Heart left ventricle (tissue), 16 donors: Measurements from ENCODE around the gene SLC25A33. TPM values are rescaled to one million over a fixed set of nuclear protein-coding genes. Genes with fewer than 3 reads are reported as not detected.
A peak's percentile ranks its signal among the peaks of the same experiment; 100 is the strongest.

ENCODE experiments used
- ATAC-seq, 4 donors: fragments of 200-7000 bp; cut with Tn5 transposase; one replicate each; pipeline ENCODE4 v1.9.1; 2020 to 2022; ENCODE audit warnings: moderate library complexity in 4 of 4, mild to moderate bottlenecking in 3 of 4, moderate number of reproducible peaks in 1 of 4
- DNase-seq, 5 donors: peaks; one replicate each; pipeline ENCODE4 v3.0.0-alpha.2; 2020
- H3K27ac ChIP-seq, 12 donors: fragments of 200-600 bp; sonication (generic) in 4 of 12; one replicate each; pipeline versions ENCODE4 v1.5.0 to v1.8.0; 2016 to 2022; ENCODE audit warnings: mild to moderate bottlenecking in 2 of 12
- H3K27me3 ChIP-seq, 9 donors: fragments of 200-600 bp; sonication (generic) in 2 of 9; one replicate each; pipeline versions ENCODE4 v1.5.1 to v1.8.0; 2016 to 2022; ENCODE audit warnings: mild to moderate bottlenecking in 3 of 9
- H3K36me3 ChIP-seq, 9 donors: fragments of 200-600 bp; sonication (generic) in 2 of 9; one replicate each; pipeline versions ENCODE4 v1.5.0 to v1.8.0; 2018 to 2022; ENCODE audit warnings: mild to moderate bottlenecking in 2 of 9
- H3K4me1 ChIP-seq, 12 donors: fragments of 200-600 bp; sonication (generic) in 4 of 12; one replicate each; pipeline versions ENCODE4 v1.5.0 to v1.8.0; 2016 to 2022; ENCODE audit warnings: mild to moderate bottlenecking in 3 of 12
- H3K4me3 ChIP-seq, 12 donors: fragments of 200-600 bp; sonication (generic) in 4 of 12; one replicate each; pipeline versions ENCODE4 v1.5.0 to v1.8.0; 2017 to 2022; ENCODE audit warnings: mild to moderate bottlenecking in 9 of 12, moderate library complexity in 4 of 12
- H3K9me3 ChIP-seq, 12 donors: fragments of 200-600 bp; sonication (generic) in 4 of 12; one replicate each; pipeline versions ENCODE4 v1.5.0 to v1.8.0; 2016 to 2022; ENCODE audit warnings: mild to moderate bottlenecking in 1 of 12
- POLR2A ChIP-seq, 2 donors: fragments of 450-650 bp; IDR thresholded peaks; one replicate each; pipeline ENCODE4 v1.6.1; 2017; ENCODE audit warnings: antibody characterized with exemption in 2 of 2, mild to moderate bottlenecking in 2 of 2, moderate library complexity in 2 of 2
- WGBS, 4 donors: extraction: QIAGEN DNeasy Blood & Tissue Kit in 2 of 4; methylation state at CpG; one replicate each; pipeline versions ENCODE4 v1.1.5 to v1.1.7; 2013 to 2018; 5-methylcytosine and 5-hydroxymethylcytosine counted together
- intact Hi-C, 10 donors: fragments of 100-400 bp; cut with DNase I; formaldehyde crosslinking; loops; one replicate each; pipeline versions ENCODE4 v1.11.1 to v1.14.2; 2022
- polyA plus RNA-seq, 2 donors: library from polyadenylated mRNA; stranded (reverse); fragments of 200-250 nt; gene quantifications; one replicate each; pipeline ENCODE4 v1.2.3, GENCODE V29; 2013
- total RNA-seq, 9 donors: library from RNA; depleted of rRNA in 2 of 9; stranded (reverse); fragments of >200 nt in 2 of 9; fragmentation: NEBNext Ultra II Directional in 3 of 9; extraction: Animal tissue kit (Norgen Biotek cat#: 25700) in 3 of 9; gene quantifications; one replicate each; pipeline versions ENCODE4 v1.1.0 to v1.2.4, GENCODE V29; 2016 to 2023
- TF ChIP-seq, protein P1 (sequence below), 12 donors: fragments of 200-600 bp; sonication (generic) in 4 of 12; IDR thresholded peaks; one replicate each; pipeline versions ENCODE4 v1.5.0 to v1.8.0; 2018 to 2022; ENCODE audit warnings: antibody characterized with exemption in 12 of 12, mild to moderate bottlenecking in 5 of 12
- donor health status: ischemic (EF 13 %, LVEDD 7.1; RV severe dilation, severe dysfunction).
- donor health status: healthy with polysubstance abuse.
- donor health status: DM: no; HTN: yes; CAD: no.
- donor health status: DM: no; HTN: no; CAD: no.
- donor health status: ischemic (EF 25% LVEDD 6.9; RV normal size, moderate dysfunction).
- donor health status: ischemic (EF 25% LVEDD 5.7; RV mildly dilated, moderate dysfunction).
- donor health status: healthy.
- donor health status: DM: yes; HTN: yes; CAD: no.
- donor health status: ischemic (EF 35%, LVEDD 5.7; RV mildly dilated, moderate dysfunction).
- donor health status: nonischemic (EF 11% LVEDD 7.7; RV severe dilation, severe dysfunction).
- donor health status: DM: yes; HTN: yes; CAD: no.
- donor health status: PGD.
- donor health status: ischemic (EF 29% LVEDD 5.4; RV normal size, mild dysfunction).
- donor health status: nonischemic (EF 23%, LVEDD 6.1; RV moderate dilation, normal function).

Gene SLC25A33
- total and polyA plus RNA-seq, 11 donors = 2.8 to 9.7 (median 4.5) TPM

DNA sequence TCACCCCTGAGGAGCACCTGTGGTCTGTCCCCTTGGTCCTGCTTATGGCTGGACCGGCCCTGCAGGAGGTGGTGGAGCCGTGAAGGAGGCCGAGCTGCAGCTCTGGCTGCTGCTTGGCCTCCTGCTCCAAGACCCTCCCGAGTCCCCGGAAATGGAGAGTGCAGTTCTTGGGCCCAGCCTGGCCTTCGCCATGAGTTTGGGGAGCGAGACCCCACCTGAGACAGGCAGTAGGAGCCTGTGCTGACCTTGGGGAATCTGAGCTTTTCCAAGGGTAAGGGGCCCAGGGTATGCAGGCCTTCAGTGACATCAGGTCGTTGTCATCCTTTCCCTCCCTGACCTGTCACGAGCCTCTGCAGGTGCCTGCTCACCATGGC is 63.5 kb downstream of the SLC25A33 start:
- DNase-seq = peak in 1 of 5 donors; percentile 35
- no peak for ATAC-seq
- Histone ChIP-seq H3K4me1 (peaks cover 0 to 13% (median 0%) of the 10 kb centered on the region in 12 donors), H3K27ac (no peak overlapping the region), H3K9me3 (no peaks in the 10 kb centered on the region), H3K27me3 (no peaks in the 10 kb centered on the region), H3K36me3 (peaks cover 0 to 71% (median 52%) of the 10 kb centered on the region in 9 donors), H3K4me3 (no peak overlapping the region)
- WGBS, 4 donors = 95 to 98% (median 96%) methylated on average over 7 to 9 of the region's 9 CpGs
- intact Hi-C loops = no loop called here
- TF ChIP-seq, protein P1, sequence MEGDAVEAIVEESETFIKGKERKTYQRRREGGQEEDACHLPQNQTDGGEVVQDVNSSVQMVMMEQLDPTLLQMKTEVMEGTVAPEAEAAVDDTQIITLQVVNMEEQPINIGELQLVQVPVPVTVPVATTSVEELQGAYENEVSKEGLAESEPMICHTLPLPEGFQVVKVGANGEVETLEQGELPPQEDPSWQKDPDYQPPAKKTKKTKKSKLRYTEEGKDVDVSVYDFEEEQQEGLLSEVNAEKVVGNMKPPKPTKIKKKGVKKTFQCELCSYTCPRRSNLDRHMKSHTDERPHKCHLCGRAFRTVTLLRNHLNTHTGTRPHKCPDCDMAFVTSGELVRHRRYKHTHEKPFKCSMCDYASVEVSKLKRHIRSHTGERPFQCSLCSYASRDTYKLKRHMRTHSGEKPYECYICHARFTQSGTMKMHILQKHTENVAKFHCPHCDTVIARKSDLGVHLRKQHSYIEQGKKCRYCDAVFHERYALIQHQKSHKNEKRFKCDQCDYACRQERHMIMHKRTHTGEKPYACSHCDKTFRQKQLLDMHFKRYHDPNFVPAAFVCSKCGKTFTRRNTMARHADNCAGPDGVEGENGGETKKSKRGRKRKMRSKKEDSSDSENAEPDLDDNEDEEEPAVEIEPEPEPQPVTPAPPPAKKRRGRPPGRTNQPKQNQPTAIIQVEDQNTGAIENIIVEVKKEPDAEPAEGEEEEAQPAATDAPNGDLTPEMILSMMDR (IDR thresholded peaks at IDR 0.05) = no peak
- no peak for TF ChIP-seq POLR2A (IDR thresholded peaks at IDR 0.05)

DNA sequence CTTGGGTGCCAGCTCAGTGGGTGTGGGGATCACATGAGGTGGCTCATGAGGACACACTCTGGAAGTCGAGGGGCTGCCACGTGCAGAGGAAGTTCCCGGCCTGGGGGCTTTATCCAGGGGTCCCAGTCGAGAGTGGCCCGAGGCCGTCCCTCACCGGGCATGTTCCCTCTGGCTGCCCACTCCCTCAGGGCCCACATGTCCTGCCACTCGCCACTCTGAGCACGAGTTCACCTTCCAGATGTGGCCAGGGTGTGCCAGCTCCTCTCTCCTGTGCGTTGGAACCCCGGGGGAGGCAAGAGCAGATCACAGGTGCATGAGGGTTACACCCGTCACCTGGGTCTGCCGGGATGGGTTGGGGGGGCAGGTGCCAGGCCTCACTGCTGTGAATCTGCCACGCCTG is 64.0 kb downstream of the SLC25A33 start:
- Histone ChIP-seq H3K36me3 (peaks cover 0 to 71% (median 56%) of the 10 kb centered on the region in 9 donors), H3K4me1 (peaks cover 0 to 13% (median 0%) of the 10 kb centered on the region in 12 donors), H3K27me3 (no peaks in the 10 kb centered on the region), H3K4me3 (no peak overlapping the region), H3K27ac (no peak overlapping the region), H3K9me3 (no peaks in the 10 kb centered on the region)
- 93 to 100% (median 94%) methylated on average over 7 to 14 of the region's 14 CpGs for WGBS, 4 donors
- ATAC-seq (no peak), DNase-seq (peak in 1 of 5 donors; percentile 39)
- intact Hi-C loops = no loop called here
- TF ChIP-seq, protein P1 (IDR thresholded peaks at IDR 0.05) = no peak

DNA sequence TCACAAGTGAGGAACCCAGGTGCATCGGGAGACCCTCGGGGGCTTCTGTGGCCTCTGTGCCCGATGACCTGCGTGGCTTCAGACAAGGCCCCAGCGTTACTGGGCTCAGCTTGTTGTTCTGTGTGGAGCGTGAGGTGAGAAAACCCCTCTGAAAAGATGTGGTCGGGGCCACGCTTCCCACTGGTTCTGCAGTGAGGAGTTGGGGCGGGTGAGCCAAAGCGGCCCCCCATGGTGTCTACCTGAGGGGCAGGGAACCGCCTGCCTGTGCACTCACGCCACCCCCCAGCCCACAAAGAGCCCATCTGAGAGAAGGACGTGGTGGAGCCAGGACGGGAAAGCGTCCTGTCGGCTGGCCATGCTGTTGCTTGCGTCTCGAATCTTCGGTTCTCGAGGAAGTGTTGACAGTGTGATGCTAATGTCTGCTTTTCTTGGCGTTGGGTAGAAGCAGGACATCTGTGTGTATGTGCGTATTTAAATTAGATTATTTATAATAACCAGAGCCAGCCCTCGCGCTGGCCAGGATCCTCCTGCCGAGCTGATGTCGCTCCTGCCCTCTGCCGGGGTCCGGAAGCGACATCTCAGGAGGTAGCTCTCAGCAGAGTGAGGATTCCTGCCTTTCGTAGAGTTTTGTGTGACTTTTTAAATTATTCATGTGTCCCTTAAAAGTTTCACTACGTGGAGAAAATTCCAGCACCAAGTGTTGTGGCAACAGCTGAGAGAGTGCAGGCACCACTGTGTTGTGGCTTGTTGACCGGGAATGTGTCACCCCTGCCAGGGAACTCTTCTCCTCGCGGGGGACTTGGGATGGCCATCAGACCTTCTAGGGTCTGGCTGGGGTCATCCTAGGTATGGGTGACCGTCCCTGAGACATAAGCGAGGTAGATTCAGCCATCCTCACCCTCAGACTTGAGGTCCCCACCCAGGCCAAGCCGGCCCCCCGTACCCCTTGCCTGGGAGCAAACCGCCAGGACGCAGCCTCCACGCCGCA is 64.8 kb downstream of the SLC25A33 start:
- ATAC-seq = peak in 2 of 4 donors; percentile 31 to 48

DNA sequence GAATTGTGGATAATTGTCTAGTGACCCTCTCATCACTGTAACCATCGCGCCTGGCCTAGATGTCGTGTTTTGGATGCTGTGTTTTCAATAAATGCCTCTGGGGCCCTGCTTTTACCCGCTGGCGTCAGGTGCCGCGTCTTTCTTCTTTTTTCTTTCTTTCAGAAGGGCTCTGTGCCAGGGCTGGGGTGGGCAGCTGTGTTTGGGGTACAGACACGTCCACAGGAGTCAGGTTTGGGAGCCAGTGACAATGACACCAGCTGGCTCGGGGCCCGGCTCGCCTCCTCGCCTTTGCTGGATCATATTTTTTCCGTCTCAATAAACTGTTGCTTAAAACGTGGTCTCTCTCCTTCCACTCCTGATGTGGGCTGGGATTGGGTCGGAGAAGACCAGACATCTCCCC is 65.6 kb downstream of the SLC25A33 start:
- H3K27me3 ChIP-seq = no peaks in the 10 kb centered on the region
- WGBS, 4 donors = 91 to 95% (median 93%) methylated on average over 15 of the region's 15 CpGs
- peaks cover 0 to 16% (median 0%) of the 10 kb centered on the region in 12 donors for H3K4me1 ChIP-seq
- TF ChIP-seq, protein P1 (IDR thresholded peaks at IDR 0.05) = no peak
- no peak for TF ChIP-seq POLR2A (IDR thresholded peaks at IDR 0.05)
- ATAC-seq (no peak), DNase-seq (peak in 1 of 5 donors; percentile 22)
- intact Hi-C loops = no loop called here
- H3K27ac ChIP-seq = no peak overlapping the region
- peaks cover 0 to 70% (median 54%) of the 10 kb centered on the region in 9 donors for H3K36me3 ChIP-seq
- no peak overlapping the region for H3K4me3 ChIP-seq
- H3K9me3 ChIP-seq = no peaks in the 10 kb centered on the region

More for the DNA sequence above, 64.8 kb downstream of the SLC25A33 start:
- no peak for TF ChIP-seq POLR2A (IDR thresholded peaks at IDR 0.05)
- TF ChIP-seq, protein P1 (IDR thresholded peaks at IDR 0.05) = peak in 2 of 12 donors; percentile 5 to 13
- peak in 1 of 5 donors; percentile 57 for DNase-seq
- WGBS, 4 donors = 74 to 86% (median 82%) methylated on average over 32 to 42 of the region's 42 CpGs
- H3K4me1 ChIP-seq = peaks cover 0 to 13% (median 0%) of the 10 kb centered on the region in 12 donors
- H3K4me3 ChIP-seq = no peak overlapping the region
- no peaks in the 10 kb centered on the region for H3K27me3 ChIP-seq
- peaks cover 0 to 70% (median 53%) of the 10 kb centered on the region in 9 donors for H3K36me3 ChIP-seq
- intact Hi-C loops = no loop called here
- H3K9me3 ChIP-seq = no peaks in the 10 kb centered on the region
- H3K27ac ChIP-seq = no peak overlapping the region
